ENCODE results near the gene WDR83. TPM values are rescaled to one million over a fixed set of nuclear protein-coding genes. Genes with fewer than 3 reads are reported as not detected.
A peak's percentile ranks its signal among the peaks of the same experiment; 100 is the strongest.

Gene WDR83
- total and polyA plus RNA-seq, 4 donors = 7.9 to 15.8 (median 11.8) TPM

DNA sequence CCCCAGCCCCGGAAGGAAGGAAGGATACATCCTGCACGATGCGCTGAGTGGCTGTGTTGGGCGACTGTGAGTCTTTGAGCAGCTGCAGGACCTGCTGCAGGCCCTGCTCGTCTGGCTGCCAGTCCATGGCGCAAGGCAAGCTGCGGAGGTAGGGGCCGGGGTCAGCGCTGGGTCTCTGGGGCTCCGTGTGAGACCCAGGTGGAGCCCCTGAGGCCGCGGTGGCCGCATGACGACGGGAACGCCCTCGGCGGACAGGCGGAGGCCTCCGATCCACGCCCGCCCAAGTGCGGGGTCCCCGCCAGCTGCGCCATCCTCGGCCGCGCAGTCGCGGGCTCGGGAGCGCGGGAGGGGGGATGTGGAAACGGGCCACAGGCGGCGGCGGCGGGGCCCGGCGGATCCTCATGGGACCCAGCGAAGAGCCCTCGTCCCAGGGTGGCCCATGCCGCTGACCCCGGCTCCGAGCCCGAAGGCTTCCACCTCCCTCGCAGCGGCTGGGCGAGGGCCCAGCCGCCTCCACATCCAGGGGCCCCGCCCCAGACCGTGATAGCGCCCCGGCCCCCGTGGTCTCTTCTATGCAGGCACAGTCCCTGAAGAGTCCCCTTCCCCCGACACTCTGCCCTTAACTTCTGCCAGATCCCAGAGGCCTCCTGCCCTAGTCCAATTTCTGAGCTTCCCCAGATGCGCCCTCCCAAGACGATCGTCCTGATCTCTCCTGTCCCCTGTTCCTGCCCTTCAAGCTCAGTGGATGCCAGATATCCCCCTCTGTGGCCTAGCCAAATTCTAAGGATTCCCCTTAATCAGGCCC is 54.4 kb downstream of the WDR83 start:
- Histone ChIP-seq H3K9ac (ENCODE audit: insufficient read depth in 1 of 2, low read length in 2 of 2) (peak overlapping the region; percentile 73 to 88), H3K4me3 (peak overlapping the region; percentile 79), H3K27ac (ENCODE audit: low read depth in 1 of 2, low read length in 1 of 2) (peak overlapping the region; percentile 89 to 92), H3K36me3 (ENCODE audit: control insufficient read depth in 4 of 4, insufficient read depth in 4 of 4, low read length in 4 of 4) (peaks cover 0 to 18% (median 14%) of the 10 kb centered on the region in 4 donors), H3K4me1 (ENCODE audit: control insufficient read depth in 5 of 5, insufficient read depth in 5 of 5, low read length in 5 of 5) (peaks cover 0 to 25% (median 10%) of the 10 kb centered on the region in 5 donors), H3K27me3 (ENCODE audit: control insufficient read depth in 3 of 3, insufficient read depth in 3 of 3, low read length in 2 of 3) (no peaks in the 10 kb centered on the region), H3K9me3 (ENCODE audit: control insufficient read depth in 4 of 4, insufficient read depth in 3 of 4, low read length in 3 of 4) (no peaks in the 10 kb centered on the region)
- TF ChIP-seq, protein P1, sequence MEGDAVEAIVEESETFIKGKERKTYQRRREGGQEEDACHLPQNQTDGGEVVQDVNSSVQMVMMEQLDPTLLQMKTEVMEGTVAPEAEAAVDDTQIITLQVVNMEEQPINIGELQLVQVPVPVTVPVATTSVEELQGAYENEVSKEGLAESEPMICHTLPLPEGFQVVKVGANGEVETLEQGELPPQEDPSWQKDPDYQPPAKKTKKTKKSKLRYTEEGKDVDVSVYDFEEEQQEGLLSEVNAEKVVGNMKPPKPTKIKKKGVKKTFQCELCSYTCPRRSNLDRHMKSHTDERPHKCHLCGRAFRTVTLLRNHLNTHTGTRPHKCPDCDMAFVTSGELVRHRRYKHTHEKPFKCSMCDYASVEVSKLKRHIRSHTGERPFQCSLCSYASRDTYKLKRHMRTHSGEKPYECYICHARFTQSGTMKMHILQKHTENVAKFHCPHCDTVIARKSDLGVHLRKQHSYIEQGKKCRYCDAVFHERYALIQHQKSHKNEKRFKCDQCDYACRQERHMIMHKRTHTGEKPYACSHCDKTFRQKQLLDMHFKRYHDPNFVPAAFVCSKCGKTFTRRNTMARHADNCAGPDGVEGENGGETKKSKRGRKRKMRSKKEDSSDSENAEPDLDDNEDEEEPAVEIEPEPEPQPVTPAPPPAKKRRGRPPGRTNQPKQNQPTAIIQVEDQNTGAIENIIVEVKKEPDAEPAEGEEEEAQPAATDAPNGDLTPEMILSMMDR (IDR thresholded peaks at IDR 0.05; ENCODE audit: control extremely low read depth, extremely low read depth) = no peak
- WGBS, 2 donors = 11 to 13% methylated on average over 41 to 59 of the region's 59 CpGs
- DNase-seq = peak in 2 of 3 donors; percentile 23 to 36
- ATAC-seq (ENCODE audit: insufficient read depth, low FRiP score) = no peak

DNA sequence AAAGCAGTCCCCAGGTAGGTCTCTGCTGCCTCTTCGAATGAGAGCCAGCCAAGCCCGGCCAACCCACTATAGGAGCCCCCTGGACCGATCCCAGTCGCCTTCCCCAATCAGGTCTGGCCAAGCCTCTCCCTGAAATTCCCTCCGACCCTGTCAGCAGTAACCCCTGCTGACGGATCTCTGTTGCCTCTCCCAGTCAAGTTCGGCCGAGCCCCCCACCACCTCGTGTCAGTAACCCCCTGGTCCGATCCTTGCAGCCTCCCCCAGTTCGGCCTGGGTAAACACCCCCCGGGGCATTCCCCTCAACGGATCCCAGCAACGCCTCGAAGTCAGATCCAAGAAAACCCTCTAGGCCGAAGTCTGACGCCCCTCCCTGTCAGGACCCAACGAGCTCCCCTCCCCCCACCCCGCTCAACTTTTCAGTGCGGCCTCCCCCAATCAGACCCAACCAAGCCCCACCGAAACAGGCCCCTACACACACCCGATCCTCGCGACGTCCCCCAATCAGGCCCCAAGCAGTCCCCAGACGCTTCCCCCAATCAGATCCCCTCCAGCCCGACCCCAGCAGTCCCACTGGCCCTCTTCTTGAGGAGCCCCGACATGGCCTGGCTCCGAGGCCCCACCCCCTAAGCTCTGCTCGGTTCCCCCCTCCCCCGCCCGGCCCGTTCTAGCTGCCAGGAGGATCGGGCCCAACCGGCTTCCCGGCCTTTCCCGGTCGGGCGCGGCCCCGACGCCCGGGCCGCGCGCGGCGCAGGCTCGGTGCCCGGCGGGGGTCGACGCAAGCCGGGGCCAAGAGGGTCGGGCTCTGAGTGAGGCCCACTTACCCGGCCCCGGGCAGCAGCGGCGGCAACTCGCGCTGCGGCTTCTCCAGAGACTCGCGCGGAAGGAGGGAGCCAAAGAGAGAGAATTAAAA is 55.3 kb downstream of the WDR83 start:
- Histone ChIP-seq H3K27me3 (ENCODE audit: control insufficient read depth in 3 of 3, insufficient read depth in 3 of 3, low read length in 2 of 3) (no peaks in the 10 kb centered on the region), H3K9me3 (ENCODE audit: control insufficient read depth in 4 of 4, insufficient read depth in 3 of 4, low read length in 3 of 4) (no peaks in the 10 kb centered on the region), H3K4me1 (ENCODE audit: control insufficient read depth in 5 of 5, insufficient read depth in 5 of 5, low read length in 5 of 5) (peaks cover 0 to 25% (median 10%) of the 10 kb centered on the region in 5 donors), H3K9ac (ENCODE audit: insufficient read depth in 1 of 2, low read length in 2 of 2) (peak overlapping the region; percentile 73 to 88), H3K36me3 (ENCODE audit: control insufficient read depth in 4 of 4, insufficient read depth in 4 of 4, low read length in 4 of 4) (peaks cover 0 to 12% (median 9%) of the 10 kb centered on the region in 4 donors), H3K27ac (ENCODE audit: low read depth in 1 of 2, low read length in 1 of 2) (peak overlapping the region; percentile 89 to 92), H3K4me3 (peak overlapping the region; percentile 79)
- DNase-seq = peak; percentile 89 to 92 (median 92)
- peak; percentile 40 for ATAC-seq (ENCODE audit: insufficient read depth, low FRiP score)
- 1% methylated on average over 60 to 65 of the region's 65 CpGs for WGBS, 2 donors
- TF ChIP-seq, protein P1 (IDR thresholded peaks at IDR 0.05; ENCODE audit: control extremely low read depth, extremely low read depth) = no peak

DNA sequence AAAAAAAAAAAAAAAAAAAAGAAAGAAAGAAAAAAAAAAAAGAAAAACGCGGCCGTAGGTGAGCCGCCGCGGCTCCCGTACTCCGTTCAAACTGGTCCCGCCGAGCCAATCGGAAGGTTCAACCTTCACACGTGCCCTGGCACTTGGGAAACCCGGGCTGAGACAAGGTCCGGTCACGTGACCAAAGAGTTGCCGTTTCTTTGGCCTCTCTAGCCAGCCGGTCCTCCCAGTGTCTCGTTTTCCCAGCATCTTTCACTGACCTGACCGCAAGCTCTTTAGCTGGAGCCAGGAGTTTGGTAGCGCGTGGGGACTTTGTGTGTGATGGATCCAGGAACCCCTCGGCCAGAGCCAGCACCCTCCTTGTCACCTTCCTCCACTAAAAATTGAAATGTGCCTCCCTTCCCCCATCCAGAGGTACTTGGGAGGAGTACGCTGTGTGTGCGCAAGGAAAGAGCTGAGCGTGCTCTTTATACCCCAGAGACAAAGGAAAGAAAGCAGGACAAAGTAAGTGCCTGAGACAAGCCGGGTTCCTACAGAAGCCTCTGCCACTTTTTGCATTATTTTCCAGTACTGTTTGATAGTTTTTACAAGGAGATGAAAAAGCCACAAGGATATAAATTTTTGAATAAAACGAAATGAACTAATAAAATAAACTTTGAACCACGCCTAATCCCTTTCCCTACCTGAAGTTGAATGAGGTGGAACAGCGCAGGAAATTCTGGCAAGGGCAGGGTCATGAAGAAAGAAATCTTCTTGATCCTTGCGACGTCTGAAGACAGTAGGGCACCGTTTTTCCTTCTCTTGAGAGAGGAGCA is 56.2 kb downstream of the WDR83 start:
- Histone ChIP-seq H3K27ac (ENCODE audit: low read depth in 1 of 2, low read length in 1 of 2) (peak overlapping the region; percentile 82 to 92), H3K27me3 (ENCODE audit: control insufficient read depth in 3 of 3, insufficient read depth in 3 of 3, low read length in 2 of 3) (no peaks in the 10 kb centered on the region), H3K4me3 (peak overlapping the region; percentile 79), H3K4me1 (ENCODE audit: control insufficient read depth in 5 of 5, insufficient read depth in 5 of 5, low read length in 5 of 5) (peaks cover 0 to 25% (median 10%) of the 10 kb centered on the region in 5 donors), H3K9ac (ENCODE audit: insufficient read depth in 1 of 2, low read length in 2 of 2) (peak overlapping the region; percentile 57 to 61), H3K36me3 (ENCODE audit: control insufficient read depth in 4 of 4, insufficient read depth in 4 of 4, low read length in 4 of 4) (peaks cover 0 to 9% (median 7%) of the 10 kb centered on the region in 4 donors), H3K9me3 (ENCODE audit: control insufficient read depth in 4 of 4, insufficient read depth in 3 of 4, low read length in 3 of 4) (no peaks in the 10 kb centered on the region)
- WGBS, 2 donors = 1% methylated on average over 32 of the region's 32 CpGs
- DNase-seq (peak; percentile 98 to 100 (median 99)), ATAC-seq (ENCODE audit: insufficient read depth, low FRiP score) (peak; percentile 90)
- TF ChIP-seq, protein P1 (IDR thresholded peaks at IDR 0.05; ENCODE audit: control extremely low read depth, extremely low read depth) = no peak
